Neural crest cell (in vitro differentiated cells): ENCODE results near the gene SLC9A9. TPM values are rescaled to one million over a fixed set of nuclear protein-coding genes. Genes with fewer than 3 reads are reported as not detected.

Experiments
- DNase-seq: peaks from one replicate; pipeline ENCODE4 v3.0.0; 2021; ENCODE audit warnings: low read depth, mixed read lengths, low spot score
- H3K27ac Mint-ChIP-seq: one replicate; pipeline ENCODE4 v1.8.0; 2021; ENCODE audit warnings: mild to moderate bottlenecking, mixed read lengths; ENCODE audit not compliant: unreplicated experiment
- H3K27me3 Mint-ChIP-seq: 2 replicates; pipeline ENCODE4 v1.8.0; 2021; ENCODE audit warnings: low read depth, mild to moderate bottlenecking, mixed read lengths
- H3K36me3 Mint-ChIP-seq: 2 replicates; pipeline ENCODE4 v1.8.0; 2021; ENCODE audit warnings: low read depth, mild to moderate bottlenecking, mixed read lengths
- H3K4me1 Mint-ChIP-seq: 2 replicates; pipeline ENCODE4 v1.8.0; 2021; ENCODE audit warnings: mixed read lengths
- H3K4me3 Mint-ChIP-seq: one replicate; pipeline ENCODE4 v1.8.0; 2021; ENCODE audit warnings: mild to moderate bottlenecking, mixed read lengths
- H3K9me3 Mint-ChIP-seq: 2 replicates; pipeline ENCODE4 v1.8.0; 2021; ENCODE audit warnings: mixed read lengths
- total RNA-seq: library from RNA; stranded (reverse); gene quantifications from 2 replicates; pipeline ENCODE4 v1.2.1, GENCODE V29; 2021
- TF ChIP-seq, protein P1 (sequence below): fragments of 200-600 bp; sonication (generic); conservative IDR thresholded peaks from 2 replicates; pipeline ENCODE4 v1.5.0; 2021; ENCODE audit warnings: antibody characterized with exemption, mild to moderate bottlenecking

Gene SLC9A9
- total RNA-seq, 1 donor from 2014 or later: 0.56 TPM

DNA sequence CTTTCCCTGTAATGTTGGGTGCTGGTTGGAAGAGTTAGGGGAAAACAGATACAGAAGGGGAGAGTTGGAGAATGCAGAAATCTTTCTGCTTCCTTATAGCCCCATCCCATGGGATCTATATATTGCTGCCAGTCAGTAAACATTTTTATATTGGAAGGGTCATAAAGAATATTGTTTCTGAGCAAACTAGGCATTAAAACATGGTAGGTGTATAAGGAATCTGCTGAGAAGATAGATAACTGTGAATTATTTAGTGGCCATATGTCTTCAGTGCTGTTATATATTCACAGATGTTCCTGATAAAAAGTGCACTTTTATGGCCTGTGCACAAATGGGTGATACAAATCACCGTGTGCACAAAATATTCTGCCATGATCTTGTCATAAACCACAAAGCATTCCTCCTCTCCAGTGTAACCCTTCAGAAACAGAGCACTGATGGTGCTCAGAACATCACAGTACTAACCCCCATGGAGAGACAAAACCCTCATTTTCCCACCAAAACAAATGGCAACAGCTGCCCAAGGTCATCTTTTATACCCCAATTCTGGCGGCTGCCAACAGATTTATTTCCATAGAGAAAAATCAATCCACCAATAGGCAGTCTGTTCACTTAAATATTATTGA is 269.3 kb downstream of the SLC9A9 start:
- TF ChIP-seq, protein P1, sequence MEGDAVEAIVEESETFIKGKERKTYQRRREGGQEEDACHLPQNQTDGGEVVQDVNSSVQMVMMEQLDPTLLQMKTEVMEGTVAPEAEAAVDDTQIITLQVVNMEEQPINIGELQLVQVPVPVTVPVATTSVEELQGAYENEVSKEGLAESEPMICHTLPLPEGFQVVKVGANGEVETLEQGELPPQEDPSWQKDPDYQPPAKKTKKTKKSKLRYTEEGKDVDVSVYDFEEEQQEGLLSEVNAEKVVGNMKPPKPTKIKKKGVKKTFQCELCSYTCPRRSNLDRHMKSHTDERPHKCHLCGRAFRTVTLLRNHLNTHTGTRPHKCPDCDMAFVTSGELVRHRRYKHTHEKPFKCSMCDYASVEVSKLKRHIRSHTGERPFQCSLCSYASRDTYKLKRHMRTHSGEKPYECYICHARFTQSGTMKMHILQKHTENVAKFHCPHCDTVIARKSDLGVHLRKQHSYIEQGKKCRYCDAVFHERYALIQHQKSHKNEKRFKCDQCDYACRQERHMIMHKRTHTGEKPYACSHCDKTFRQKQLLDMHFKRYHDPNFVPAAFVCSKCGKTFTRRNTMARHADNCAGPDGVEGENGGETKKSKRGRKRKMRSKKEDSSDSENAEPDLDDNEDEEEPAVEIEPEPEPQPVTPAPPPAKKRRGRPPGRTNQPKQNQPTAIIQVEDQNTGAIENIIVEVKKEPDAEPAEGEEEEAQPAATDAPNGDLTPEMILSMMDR: no peak
- no peak for DNase-seq
- Mint-ChIP-seq H3K27me3 (no peaks in the 10 kb centered on the region), H3K4me3 (no peak overlapping the region), H3K36me3 (no peaks in the 10 kb centered on the region), H3K27ac (no peak overlapping the region), H3K9me3 (no peaks in the 10 kb centered on the region), H3K4me1 (no peaks in the 10 kb centered on the region)

- no peak overlapping the region for H3K4me3 Mint-ChIP-seq
- H3K27ac Mint-ChIP-seq: no peak overlapping the region
- TF ChIP-seq, protein P1: no peak
- no peak for DNase-seq
- no peaks in the 10 kb centered on the region for H3K4me1 Mint-ChIP-seq
- no peaks in the 10 kb centered on the region for H3K27me3 Mint-ChIP-seq
- H3K36me3 Mint-ChIP-seq: no peaks in the 10 kb centered on the region
- no peaks in the 10 kb centered on the region for H3K9me3 Mint-ChIP-seq
Measured at GRCh38 chr3:143576568-143577270, 271.5 kb downstream of the SLC9A9 start.

- H3K4me1 Mint-ChIP-seq: no peaks in the 10 kb centered on the region
- H3K27ac Mint-ChIP-seq: no peak overlapping the region
- TF ChIP-seq, protein P1: no peak
- H3K36me3 Mint-ChIP-seq: no peaks in the 10 kb centered on the region
- H3K9me3 Mint-ChIP-seq: no peaks in the 10 kb centered on the region
- H3K4me3 Mint-ChIP-seq: no peak overlapping the region
- no peak for DNase-seq
- H3K27me3 Mint-ChIP-seq: no peaks in the 10 kb centered on the region
Measured at GRCh38 chr3:143574933-143575332, 273.3 kb downstream of the SLC9A9 start.

DNA sequence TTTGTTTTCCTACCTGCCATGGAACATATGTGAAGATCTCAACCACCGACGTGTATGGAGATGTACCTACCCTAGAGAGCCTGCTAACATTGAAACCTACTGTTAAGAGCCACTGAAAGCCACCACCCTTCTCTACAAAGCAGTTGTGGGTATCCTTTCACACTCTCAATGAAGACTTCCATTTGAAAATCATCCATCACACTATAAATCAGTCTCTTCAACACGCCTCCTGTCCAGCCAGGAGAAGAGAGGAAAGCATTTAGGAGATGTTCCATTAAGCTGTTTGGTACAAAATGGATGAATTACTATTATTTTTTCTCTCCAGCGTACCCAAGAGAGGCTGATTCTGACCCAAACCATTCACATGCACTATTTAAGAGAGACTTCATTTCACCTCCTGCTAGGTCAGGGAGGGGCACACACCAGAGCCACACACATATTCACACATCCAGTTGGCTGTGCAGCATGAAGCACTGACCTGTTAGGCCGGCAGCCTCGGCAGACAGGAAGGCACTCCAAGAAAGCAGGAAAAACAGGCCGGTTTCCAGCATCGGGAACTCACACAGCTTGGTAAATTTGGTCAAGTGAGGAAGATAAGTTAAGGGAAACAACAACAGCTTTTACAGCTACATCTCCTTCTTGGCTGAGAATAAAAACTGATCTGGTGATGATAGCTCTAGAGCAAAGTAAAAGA is 274.5 kb downstream of the SLC9A9 start:
- Mint-ChIP-seq H3K36me3 (no peaks in the 10 kb centered on the region), H3K4me1 (no peaks in the 10 kb centered on the region), H3K4me3 (no peak overlapping the region), H3K9me3 (no peaks in the 10 kb centered on the region), H3K27me3 (no peaks in the 10 kb centered on the region), H3K27ac (no peak overlapping the region)
- no peak for DNase-seq
- TF ChIP-seq, protein P1: no peak

DNA sequence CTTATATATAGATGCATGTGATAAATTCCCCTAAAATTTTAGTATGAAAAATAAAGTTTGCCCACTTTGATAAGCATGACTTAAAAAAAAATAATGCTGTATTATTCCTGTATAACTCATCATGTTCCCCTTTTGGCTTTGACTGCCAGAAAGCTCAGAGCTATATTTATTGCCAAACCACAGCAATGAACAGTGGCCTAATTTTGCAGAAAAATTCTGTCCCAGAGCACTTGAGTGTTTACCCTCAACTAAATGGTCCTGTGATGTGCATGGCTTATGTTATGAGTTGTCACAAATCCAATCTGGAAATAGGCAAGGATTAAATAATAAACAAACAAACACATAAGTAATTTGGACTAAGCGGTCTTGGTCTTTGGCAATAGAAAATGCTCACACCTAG is 276.7 kb downstream of the SLC9A9 start:
- no peak for DNase-seq
- H3K9me3 Mint-ChIP-seq: no peaks in the 10 kb centered on the region
- no peak overlapping the region for H3K4me3 Mint-ChIP-seq
- no peaks in the 10 kb centered on the region for H3K4me1 Mint-ChIP-seq
- TF ChIP-seq, protein P1: no peak
- H3K27me3 Mint-ChIP-seq: no peaks in the 10 kb centered on the region
- H3K36me3 Mint-ChIP-seq: no peaks in the 10 kb centered on the region
- no peak overlapping the region for H3K27ac Mint-ChIP-seq
